ENCODE results near the gene NOL4L. TPM values are rescaled to one million over a fixed set of nuclear protein-coding genes. Genes with fewer than 3 reads are reported as not detected.

NOL4L gene
- total RNA-seq, 1 donor from 2014 or later = 30.5 TPM

DNA sequence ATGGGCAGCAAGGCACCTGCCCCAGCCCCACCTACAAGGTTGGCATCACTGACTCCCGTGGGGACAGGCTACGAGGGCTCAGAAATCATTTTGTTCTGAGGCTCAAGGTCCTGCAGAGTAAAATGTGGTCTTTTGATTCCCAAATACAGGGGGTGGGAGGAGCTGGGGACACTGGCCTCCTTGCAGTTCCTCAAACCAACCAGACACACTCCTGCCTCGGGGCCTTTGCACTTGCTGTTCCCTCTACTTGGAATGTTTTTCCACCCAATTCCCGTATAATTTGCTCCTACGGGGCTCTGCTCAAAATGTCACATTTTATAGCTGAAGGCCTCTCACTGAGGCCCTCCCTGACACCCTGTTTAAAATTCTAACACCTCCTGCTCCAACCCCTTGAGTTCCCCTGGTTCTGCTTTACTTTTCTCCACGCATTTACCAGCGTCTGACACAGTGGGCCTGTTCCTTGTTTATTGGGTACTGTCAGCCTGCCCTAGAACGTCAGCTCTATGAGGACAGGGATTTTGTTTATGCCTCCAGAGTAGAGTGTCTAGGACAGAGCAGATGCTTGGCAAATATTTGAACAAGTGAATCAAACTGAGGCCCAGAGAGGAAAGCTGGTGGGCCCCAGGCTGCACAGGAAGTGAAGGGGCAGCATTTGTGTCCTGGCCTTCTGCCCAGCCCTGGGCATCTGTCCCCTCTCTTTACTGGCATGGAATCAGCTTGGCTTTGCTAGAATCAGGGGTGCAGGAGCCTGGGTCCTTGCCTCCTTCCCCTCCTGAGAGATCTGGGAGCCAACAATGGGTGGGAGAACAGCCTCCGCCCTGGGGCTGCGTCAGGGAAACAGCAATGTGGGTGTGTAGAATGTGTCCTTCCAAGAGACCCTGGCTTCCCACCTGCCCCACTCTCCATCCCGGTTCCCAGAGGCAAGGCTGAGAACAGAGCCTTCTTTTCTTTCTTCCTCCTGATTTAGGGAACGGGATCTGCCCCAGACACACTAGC, 18.5 kb downstream of the NOL4L start:
- Mint-ChIP-seq H3K27me3 (ENCODE audit: unreplicated experiment) (no peaks in the 10 kb centered on the region), H3K4me1 (ENCODE audit: unreplicated experiment) (peaks cover 36% of the 10 kb centered on the region), H3K9me3 (ENCODE audit: unreplicated experiment) (no peaks in the 10 kb centered on the region), H3K4me3 (ENCODE audit: unreplicated experiment) (no peak overlapping the region), H3K27ac (ENCODE audit: unreplicated experiment) (no peak overlapping the region), H3K36me3 (ENCODE audit: unreplicated experiment) (no peaks in the 10 kb centered on the region)
- TF ChIP-seq, protein P1, sequence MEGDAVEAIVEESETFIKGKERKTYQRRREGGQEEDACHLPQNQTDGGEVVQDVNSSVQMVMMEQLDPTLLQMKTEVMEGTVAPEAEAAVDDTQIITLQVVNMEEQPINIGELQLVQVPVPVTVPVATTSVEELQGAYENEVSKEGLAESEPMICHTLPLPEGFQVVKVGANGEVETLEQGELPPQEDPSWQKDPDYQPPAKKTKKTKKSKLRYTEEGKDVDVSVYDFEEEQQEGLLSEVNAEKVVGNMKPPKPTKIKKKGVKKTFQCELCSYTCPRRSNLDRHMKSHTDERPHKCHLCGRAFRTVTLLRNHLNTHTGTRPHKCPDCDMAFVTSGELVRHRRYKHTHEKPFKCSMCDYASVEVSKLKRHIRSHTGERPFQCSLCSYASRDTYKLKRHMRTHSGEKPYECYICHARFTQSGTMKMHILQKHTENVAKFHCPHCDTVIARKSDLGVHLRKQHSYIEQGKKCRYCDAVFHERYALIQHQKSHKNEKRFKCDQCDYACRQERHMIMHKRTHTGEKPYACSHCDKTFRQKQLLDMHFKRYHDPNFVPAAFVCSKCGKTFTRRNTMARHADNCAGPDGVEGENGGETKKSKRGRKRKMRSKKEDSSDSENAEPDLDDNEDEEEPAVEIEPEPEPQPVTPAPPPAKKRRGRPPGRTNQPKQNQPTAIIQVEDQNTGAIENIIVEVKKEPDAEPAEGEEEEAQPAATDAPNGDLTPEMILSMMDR (IDR thresholded peaks at IDR 0.05) = no peak
- no peak for DNase-seq (ENCODE audit: extremely low spot score, unreplicated experiment)

DNA sequence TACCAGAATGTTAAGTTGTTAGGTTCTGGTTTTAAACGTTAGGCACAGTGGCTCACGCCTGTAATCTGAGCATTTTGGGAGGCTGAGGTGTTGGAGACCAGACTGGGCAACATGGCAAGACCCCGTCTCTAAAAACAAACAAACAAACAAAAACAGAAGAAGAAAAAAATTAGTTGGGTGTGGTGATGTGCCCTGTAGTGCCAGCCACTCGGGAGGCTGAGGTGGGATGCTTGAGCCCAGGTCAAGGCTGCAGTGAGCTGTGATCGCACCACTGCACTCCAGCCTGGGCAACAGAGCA, 19.4 kb downstream of the NOL4L start:
- no peak overlapping the region for H3K4me3 Mint-ChIP-seq (ENCODE audit: unreplicated experiment)
- no peaks in the 10 kb centered on the region for H3K9me3 Mint-ChIP-seq (ENCODE audit: unreplicated experiment)
- DNase-seq (ENCODE audit: extremely low spot score, unreplicated experiment) = no peak
- no peaks in the 10 kb centered on the region for H3K27me3 Mint-ChIP-seq (ENCODE audit: unreplicated experiment)
- TF ChIP-seq, protein P1 (IDR thresholded peaks at IDR 0.05) = no peak
- H3K27ac Mint-ChIP-seq (ENCODE audit: unreplicated experiment) = no peak overlapping the region
- no peaks in the 10 kb centered on the region for H3K36me3 Mint-ChIP-seq (ENCODE audit: unreplicated experiment)
- peaks cover 36% of the 10 kb centered on the region for H3K4me1 Mint-ChIP-seq (ENCODE audit: unreplicated experiment)

DNA sequence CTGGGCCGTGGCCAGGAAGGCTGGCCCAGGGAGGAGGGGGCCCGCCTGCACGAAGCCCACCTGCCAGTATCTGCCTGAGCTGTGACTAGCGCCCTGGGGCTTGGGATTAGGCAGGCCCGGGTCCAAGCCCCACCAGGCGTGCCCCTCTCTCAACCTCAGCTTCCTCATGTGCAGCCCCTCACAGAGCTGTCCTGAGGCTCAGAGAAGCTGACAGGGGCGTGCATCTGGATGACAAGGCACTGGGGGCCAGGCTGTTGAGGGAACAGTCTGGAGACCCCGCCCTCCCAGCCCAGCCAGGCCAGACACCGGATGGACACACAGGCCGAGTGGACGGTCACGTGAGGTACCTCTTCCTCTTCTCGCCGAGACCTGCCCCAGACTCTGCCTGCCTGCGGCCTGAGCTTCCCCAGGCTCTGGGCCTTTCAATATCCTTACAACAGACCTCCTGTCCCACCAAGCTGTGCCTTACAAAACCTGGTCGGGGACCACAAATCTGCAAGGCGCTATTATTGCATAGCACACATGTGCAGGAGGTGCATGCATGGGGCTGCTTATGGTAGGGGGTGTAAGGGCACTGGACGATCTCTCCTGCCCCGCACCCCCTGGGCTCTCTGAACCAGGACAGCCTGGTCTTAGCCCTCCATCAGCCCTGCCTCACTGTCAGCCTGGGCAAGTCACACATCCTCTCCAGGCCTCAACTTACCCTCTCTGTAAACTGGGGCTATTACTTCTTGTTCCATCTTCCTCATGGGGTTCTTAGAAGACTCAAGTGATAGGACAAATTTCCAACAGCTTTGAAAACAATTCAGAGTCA, 20.0 kb downstream of the NOL4L start:
- no peak for DNase-seq (ENCODE audit: extremely low spot score, unreplicated experiment)

DNA sequence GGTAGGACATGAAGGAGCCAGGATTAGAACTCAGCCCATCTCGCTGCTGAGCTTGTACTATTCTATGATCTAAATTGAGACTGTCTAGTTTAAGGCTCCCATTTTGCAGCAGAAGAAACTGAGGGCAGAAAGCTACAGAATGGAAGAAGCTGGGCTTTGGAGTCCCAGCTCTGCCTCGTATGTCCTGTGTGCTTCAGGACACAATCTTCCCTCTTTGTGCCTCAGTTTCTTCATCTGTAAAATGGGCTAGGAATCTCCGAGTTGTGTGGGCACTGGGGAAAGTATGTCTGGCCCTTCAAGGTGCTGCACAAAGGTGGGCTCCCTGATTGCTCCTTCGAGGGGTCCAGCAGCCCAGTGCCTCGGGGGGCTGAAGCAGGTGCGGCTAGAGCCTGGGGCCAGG, 20.7 kb downstream of the NOL4L start:
- H3K4me3 Mint-ChIP-seq (ENCODE audit: unreplicated experiment) = no peak overlapping the region
- H3K27ac Mint-ChIP-seq (ENCODE audit: unreplicated experiment) = no peak overlapping the region
- H3K36me3 Mint-ChIP-seq (ENCODE audit: unreplicated experiment) = no peaks in the 10 kb centered on the region
- H3K27me3 Mint-ChIP-seq (ENCODE audit: unreplicated experiment) = no peaks in the 10 kb centered on the region
- TF ChIP-seq, protein P1 (IDR thresholded peaks at IDR 0.05) = no peak
- H3K9me3 Mint-ChIP-seq (ENCODE audit: unreplicated experiment) = no peaks in the 10 kb centered on the region
- peaks cover 33% of the 10 kb centered on the region for H3K4me1 Mint-ChIP-seq (ENCODE audit: unreplicated experiment)
- DNase-seq (ENCODE audit: extremely low spot score, unreplicated experiment) = no peak

More for the DNA sequence above, 20.0 kb downstream of the NOL4L start:
- TF ChIP-seq, protein P1 (IDR thresholded peaks at IDR 0.05) = no peak
- Mint-ChIP-seq H3K4me1 (ENCODE audit: unreplicated experiment) (peaks cover 36% of the 10 kb centered on the region), H3K27me3 (ENCODE audit: unreplicated experiment) (no peaks in the 10 kb centered on the region), H3K36me3 (ENCODE audit: unreplicated experiment) (no peaks in the 10 kb centered on the region), H3K27ac (ENCODE audit: unreplicated experiment) (no peak overlapping the region), H3K9me3 (ENCODE audit: unreplicated experiment) (no peaks in the 10 kb centered on the region), H3K4me3 (ENCODE audit: unreplicated experiment) (no peak overlapping the region)
